K562 (cell line): ENCODE measurements around the gene EVC. TPM values are rescaled to one million over a fixed set of nuclear protein-coding genes. Genes with fewer than 3 reads are reported as not detected.

Source experiments
- ATAC-seq: fragments of 200-7000 bp; cut with Tn5 transposase; 3 replicates; pipeline ENCODE4 v1.9.1; 2020; ENCODE audit warnings: moderate library complexity
- BruUV-seq: library from RNA; stranded (reverse); fragments of 400-500 nt; replicated peaks from 2 replicates; lab custom pipeline; 2021; lab: Mats Ljungman, UMichigan
- CTCF ChIA-PET: fragments of 300-600 bp; formaldehyde crosslinking; extraction: SDS; loops from one replicate; lab custom pipeline; 2021; ENCODE audit warnings: low intra/inter-chr PET ratio; lab: Yijun Ruan, JAX
- POLR2A ChIA-PET: fragments of 300-600, 350-650 bp; sonication (Branson Sonifier 250); formaldehyde crosslinking; extraction: SDS; loops from one replicate; lab custom pipeline; 2021; ENCODE audit warnings: antibody characterized with exemption, inconsistent platforms; lab: Yijun Ruan, JAX
- DNase-seq, 4 experiments: peaks; one replicate each; pipeline versions ENCODE4 v3.0.0 to v3.0.0-alpha.2; 2011 to 2018; ENCODE audit warnings: low spot score in 3 of 4, mixed read lengths in 3 of 4; ENCODE audit errors: extremely low read depth in 1 of 4
- FAIRE-seq: peaks from 2 replicates; lab custom pipeline; 2011; peaks lifted over from hg19 to GRCh38; lab: Jason Lieb, UNC
- H2AFZ ChIP-seq: 2 replicates; pipeline ENCODE4 v1.6.0; 2011; ENCODE audit warnings: low read depth, low read length, control low read depth, inconsistent platforms
- H3K27ac ChIP-seq: fragments of 200-600 bp; 3 replicates; pipeline ENCODE4 v1.8.0; 2011; ENCODE audit warnings: low read depth, mild to moderate bottlenecking, control low read depth, inconsistent platforms, low read length, moderate library complexity, mixed read lengths; ENCODE audit errors: extremely low read depth
- H3K27me3 ChIP-seq, 2 experiments: fragments of 300-600 bp in 1 of 2; 2 replicates in 1 of 2; 3 replicates in 1 of 2; pipeline versions ENCODE4 v1.6.0 to v1.8.0; 2011; ENCODE audit warnings: inconsistent platforms in 2 of 2, low read length in 2 of 2, mild to moderate bottlenecking in 1 of 2, mixed read lengths in 1 of 2, moderate library complexity in 1 of 2; ENCODE audit not compliant: control insufficient read depth in 2 of 2, insufficient read depth in 2 of 2
- H3K36me3 ChIP-seq: fragments of 300-600 bp; 3 replicates; pipeline ENCODE4 v1.8.0; 2011; ENCODE audit warnings: mild to moderate bottlenecking, low read length, inconsistent platforms; ENCODE audit not compliant: control insufficient read depth, insufficient read depth
- H3K4me1 ChIP-seq, 2 experiments: fragments of 200-600 bp in 1 of 2; replicated peaks in 1 of 2; 2 replicates in 1 of 2; 3 replicates in 1 of 2; pipeline versions ENCODE4 v1.5.1 to v1.8.0; 2011; ENCODE audit warnings: inconsistent platforms in 2 of 2, low read length in 2 of 2, mild to moderate bottlenecking in 1 of 2, mixed read lengths in 1 of 2, moderate library complexity in 1 of 2; ENCODE audit not compliant: control insufficient read depth in 2 of 2, insufficient read depth in 2 of 2
- H3K4me2 ChIP-seq: 2 replicates; pipeline ENCODE4 v1.6.1; 2011; ENCODE audit warnings: low read length, control low read depth, inconsistent platforms, mixed read lengths; ENCODE audit not compliant: insufficient read depth
- H3K4me3 ChIP-seq: fragments of 200-600 bp; sonication (generic), shearing (Covaris generic); 2 replicates; pipeline ENCODE4 v1.5.1; 2016; ENCODE audit warnings: control low read depth, inconsistent platforms
- H3K79me2 ChIP-seq: fragments of 200-600 bp; 3 replicates; pipeline ENCODE4 v1.8.0; 2011; ENCODE audit warnings: low read length, inconsistent platforms; ENCODE audit not compliant: control insufficient read depth, insufficient read depth
- H3K9ac ChIP-seq, 2 experiments: 2 replicates each; pipeline versions ENCODE4 v1.6.0 to v1.6.1; 2011; ENCODE audit warnings: low read depth in 2 of 2, low read length in 2 of 2, control low read depth in 1 of 2, inconsistent platforms in 1 of 2, mild to moderate bottlenecking in 1 of 2, mixed read lengths in 1 of 2; ENCODE audit not compliant: insufficient read depth in 1 of 2
- H3K9me1 ChIP-seq: one replicate; pipeline ENCODE4 v1.6.0; 2011; ENCODE audit warnings: inconsistent platforms, mild to moderate bottlenecking, low read length, moderate library complexity; ENCODE audit not compliant: control insufficient read depth, insufficient read depth
- H3K9me3 ChIP-seq: replicated peaks from 2 replicates; pipeline ENCODE4 v1.5.1; 2011; ENCODE audit warnings: low read depth, low read length, inconsistent platforms; ENCODE audit not compliant: control insufficient read depth, insufficient read depth
- H4K20me1 ChIP-seq: replicated peaks from 2 replicates; pipeline ENCODE4 v1.6.1; 2011; ENCODE audit warnings: low read length, inconsistent platforms, mixed read lengths; ENCODE audit not compliant: control insufficient read depth, insufficient read depth
- GABPA ChIP-seq: fragments of 200-800 bp; sonication (Bioruptor generic); conservative IDR thresholded peaks from 2 replicates; pipeline ENCODE4 v1.6.1; 2016; ENCODE audit warnings: low read depth, missing genetic modification characterization, missing compliant biosample characterization
- NRF1 ChIP-seq, 2 experiments: fragments of 450-650 bp; IDR thresholded peaks in 1 of 2; conservative IDR thresholded peaks in 1 of 2; 2 replicates each; pipeline ENCODE4 v1.6.1; 2014; ENCODE audit warnings: mild to moderate bottlenecking in 2 of 2
- POLR2G ChIP-seq: fragments of 200-400 bp; formaldehyde crosslinking; IDR thresholded peaks from 2 replicates; pipeline ENCODE4 v1.6.1; 2017; ENCODE audit warnings: low read depth, mild to moderate bottlenecking, antibody characterized with exemption, low read length, moderate library complexity
- RBFOX2 ChIP-seq: fragments of 200-400 bp; formaldehyde crosslinking; IDR thresholded peaks from 2 replicates; pipeline ENCODE4 v1.6.1; 2017; ENCODE audit warnings: low read depth, mild to moderate bottlenecking, low read length, moderate library complexity
- ZNF140 ChIP-seq: fragments of 250-450 bp; sonication (Bioruptor Pico); IDR thresholded peaks from 2 replicates; pipeline ENCODE4 v1.8.0; 2021; ENCODE audit warnings: moderate library complexity, mild to moderate bottlenecking, inconsistent platforms
- WGBS: fragments of 100-300 bp; shearing (Covaris generic); methylation state at CpG from one replicate; pipeline ENCODE4 v1.1.6; 2016; ENCODE audit warnings: low coverage, mixed read lengths; ENCODE audit not compliant: insufficient coverage; ENCODE audit errors: missing lambda C conversion rate; 5-methylcytosine and 5-hydroxymethylcytosine counted together
- in situ Hi-C: fragments of 300-500 bp; cut with MboI; formaldehyde crosslinking; loops from 4 replicates; pipeline ENCODE4 v1.15.0; 2018; ENCODE audit warnings: inconsistent platforms, mixed read lengths
- intact Hi-C: fragments of 100-400 bp; cut with micrococcal nuclease; formaldehyde crosslinking; loops from 2 replicates; pipeline ENCODE4 v1.14.2; 2022
- polyA plus RNA-seq, 8 experiments: library from polyadenylated mRNA; depleted of rRNA in 4 of 8; stranded (reverse) in 5 of 8; unstranded in 3 of 8; fragments of >200 nt; fragmentation: Nextera tagmentation in 2 of 8; fragmentation: Illumina TruSeq in 1 of 8; extraction: Ambion mirVana in 2 of 8; extraction: Trizol in 1 of 8; gene quantifications; 2 replicates each; pipeline versions ENCODE4 v1.2.1 to v1.2.3, GENCODE V29; 2011 to 2014; ENCODE audit warnings: inconsistent platforms in 1 of 8, missing spikeins in 1 of 8
- total RNA-seq, 7 experiments: library from RNA; depleted of rRNA in 6 of 7; stranded (reverse); fragments of >200 nt in 6 of 7; fragmentation: Illumina TruSeq in 2 of 7; extraction: Trizol in 2 of 7; gene quantifications; 2 replicates each; pipeline versions ENCODE4 v1.2.1 to v1.2.3, GENCODE V29; 2011 to 2021; ENCODE audit warnings: low replicate concordance in 1 of 7

EVC gene
- total and polyA plus RNA-seq, 9 of the 15 experiments (the other 6 are each of a cell fraction or from before 2014, with no cell fraction given): 0.03 to 3.2 (median 1.1) TPM

- POLR2A ChIA-PET: no interaction called here
- Histone ChIP-seq H3K9ac (peak within 1 kb of the TSS in 1 of 2 experiments; percentile 26; a peak in 1 of 4 replicates), H2AFZ (no peak within 1 kb of the TSS; the same call in 1 of the 2 replicates), H3K9me3 (peaks cover 7% of the 10 kb centered on the region; the same call in 1 of the 2 replicates), H3K27me3 (peaks cover 2 to 18% of the 10 kb centered on the region in 2 experiments; a peak in 3 of 5 replicates), H4K20me1 (no peaks in the 10 kb centered on the region), H3K4me3 (0 out of 2 replicates have a peak within 1 kb of the TSS, but pooled peaks have one; percentile 13), H3K36me3 (no peaks in the 10 kb centered on the region), H3K79me2 (no peaks in the 10 kb centered on the region), H3K4me1 (peaks cover 0 to 20% of the 10 kb centered on the region in 2 experiments; a peak in 4 of 5 replicates), H3K9me1 (no peaks in the 10 kb centered on the region)
- WGBS: 13% methylated on average over 43 of the region's 57 CpGs
- BruUV-seq: no TSS peak
- in situ Hi-C loops: no loop called here
- DNase-seq: peak in 2 of 4 experiments; percentile 14 to 48
- no peak for FAIRE-seq
- TF ChIP-seq NRF1 (conservative IDR thresholded peaks at IDR 0.05 in 1 of 2, IDR thresholded peaks at IDR 0.05 in 1 of 2): peak; percentile 85 to 86
- no peak for TF ChIP-seq ZNF140 (CRISPR knock-in tag)
- peak; percentile 52; the same call in 1 of the 2 replicates for TF ChIP-seq GABPA (tag)
- peak; percentile 61 for TF ChIP-seq RBFOX2
- TF ChIP-seq POLR2G: peak; percentile 56
- TF ChIP-seq, all 486 proteins: peak for 4
- ATAC-seq: peak; percentile 43
- no peak within 1 kb of the TSS for H3K27ac ChIP-seq
- intact Hi-C loops: no loop called here
- peak within 1 kb of the TSS; percentile 49 for H3K4me2 ChIP-seq
- CTCF ChIA-PET: no interaction called here
Measured at GRCh38 chr4:5708449-5709206, 2.4 kb upstream of the EVC start, which contains the start of gene EVC2. Gene EVC2, minus strand, starts transcription at chr4:5708559. Its CDS starts 46 bp downstream, at chr4:5708513.
